ENCODE data around the gene SHOX.

- TF ChIP-seq ZFX (IDR thresholded peaks at IDR 0.05; ENCODE audit: borderline replicate concordance), result no peak
- TF ChIP-seq CTCF (IDR thresholded peaks at IDR 0.05), result no peak
Measured at GRCh38 chrX:630612-631496, at the start of gene SHOX.
